GM19438 (cell line): ENCODE data around the gene MOV10L1.
"Not testable (repeated sequence)": the region's sequence is repeated elsewhere in the genome, so short reads cannot be mapped to it uniquely, and the experiment has no call there.

Experiments
- ATAC-seq: cut with Tn5 transposase; IDR thresholded peaks from one replicate; pipeline ENCODE4 v1.9.1; 2021; ENCODE audit warnings: low read depth; ENCODE audit not compliant: unreplicated experiment

The MOV10L1 gene

DNA sequence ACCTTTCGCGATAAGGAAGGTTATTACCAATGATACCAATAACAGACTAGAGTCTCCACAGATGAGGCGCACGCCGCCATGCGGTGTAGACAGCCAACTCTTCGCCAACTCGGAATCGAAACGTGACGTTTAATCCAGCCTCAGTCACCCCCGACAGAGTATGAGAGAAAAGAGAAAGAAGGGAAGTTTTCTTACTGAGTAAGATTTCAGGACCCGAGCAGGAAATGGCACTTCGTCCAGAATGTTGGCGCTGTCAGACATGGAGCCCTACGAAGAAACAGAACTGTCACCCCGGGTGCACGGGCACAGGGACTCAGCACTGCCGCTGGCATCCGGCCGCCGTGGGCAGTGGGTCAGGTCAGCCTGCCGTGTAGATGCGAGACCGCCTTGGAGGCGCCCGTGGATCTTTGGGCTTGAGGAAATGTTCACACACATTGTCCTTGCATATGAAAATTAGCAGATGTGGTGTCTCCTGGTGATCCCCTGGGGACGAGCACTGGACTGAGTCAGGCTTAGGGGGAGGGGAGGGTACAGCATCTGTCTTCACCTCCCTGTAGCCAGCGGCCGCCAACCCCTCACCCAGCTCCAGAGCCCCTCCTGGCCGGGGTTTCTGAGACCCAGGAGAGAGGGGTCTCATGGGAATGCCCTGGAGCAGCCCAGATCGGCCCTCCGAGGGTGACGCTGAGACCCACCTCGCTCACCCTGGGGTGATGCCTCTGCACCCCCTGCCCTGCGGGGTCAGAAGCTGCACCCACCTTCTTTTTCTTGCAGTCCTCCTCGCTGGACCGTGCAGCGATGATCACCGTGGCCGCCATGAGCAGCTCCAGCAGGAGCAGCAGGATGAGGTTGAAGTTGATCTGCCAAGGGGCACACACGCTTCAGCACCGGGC is 12.9 kb upstream of the MOV10L1 start:
- ATAC-seq, result no peak

DNA sequence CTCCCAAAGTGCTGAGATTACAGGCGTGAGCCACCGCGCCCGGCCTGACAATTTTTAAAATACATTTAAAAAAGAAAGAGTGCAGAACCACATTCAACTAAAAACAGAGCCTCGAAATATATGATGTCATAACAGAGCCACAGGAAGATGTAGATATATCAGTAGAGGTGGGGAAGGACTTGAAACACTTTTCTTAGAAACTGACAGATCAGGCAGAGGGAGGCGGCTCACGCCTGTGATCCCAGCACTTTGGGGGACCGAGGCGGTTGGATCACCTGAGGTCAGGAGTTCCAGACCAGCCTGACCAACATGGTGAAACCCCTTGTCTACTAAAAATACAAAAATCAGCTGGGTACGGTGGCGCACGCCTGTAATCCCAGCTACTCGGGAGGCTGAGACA is 11.6 kb upstream of the MOV10L1 start:
- no peak for ATAC-seq

DNA sequence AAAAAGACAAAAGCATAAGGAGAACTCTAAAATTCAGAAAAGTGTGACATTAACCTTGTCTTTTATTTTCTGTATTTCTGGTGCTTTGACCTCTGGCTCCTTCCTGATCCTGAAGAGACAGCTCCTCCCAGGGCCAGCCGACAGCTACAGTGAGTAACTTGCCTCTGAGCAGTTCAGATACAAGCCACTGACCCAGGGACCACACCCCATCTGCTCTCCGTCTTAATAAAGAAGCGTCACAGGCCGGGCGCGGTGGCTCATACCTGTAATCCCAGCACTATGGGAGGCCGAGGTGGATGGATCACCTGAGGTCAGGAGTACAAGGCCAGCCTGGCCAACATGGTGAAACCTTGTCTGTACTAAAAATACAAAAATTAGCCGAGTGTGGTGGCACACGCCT is 11.0 kb upstream of the MOV10L1 start:
- no peak for ATAC-seq

DNA sequence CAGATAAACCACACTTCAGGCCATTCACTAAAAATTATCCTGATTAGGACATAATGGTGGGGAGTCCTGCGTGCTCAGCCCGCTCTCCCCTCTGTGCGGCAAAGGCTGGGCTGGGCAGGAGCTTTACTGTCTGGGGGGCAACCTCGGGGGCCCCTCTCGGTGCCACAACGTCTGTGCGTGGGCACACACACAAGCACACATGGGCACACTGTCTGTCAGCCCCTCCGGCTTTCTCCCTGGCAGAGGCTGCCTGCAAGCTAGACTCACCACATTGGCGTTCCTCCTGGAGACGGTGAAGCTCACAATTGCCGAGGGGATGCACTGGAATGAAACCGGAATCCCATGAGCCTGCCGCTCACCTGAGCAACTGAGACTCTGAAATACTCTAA is 9.7 kb upstream of the MOV10L1 start:
- ATAC-seq, result no peak

DNA sequence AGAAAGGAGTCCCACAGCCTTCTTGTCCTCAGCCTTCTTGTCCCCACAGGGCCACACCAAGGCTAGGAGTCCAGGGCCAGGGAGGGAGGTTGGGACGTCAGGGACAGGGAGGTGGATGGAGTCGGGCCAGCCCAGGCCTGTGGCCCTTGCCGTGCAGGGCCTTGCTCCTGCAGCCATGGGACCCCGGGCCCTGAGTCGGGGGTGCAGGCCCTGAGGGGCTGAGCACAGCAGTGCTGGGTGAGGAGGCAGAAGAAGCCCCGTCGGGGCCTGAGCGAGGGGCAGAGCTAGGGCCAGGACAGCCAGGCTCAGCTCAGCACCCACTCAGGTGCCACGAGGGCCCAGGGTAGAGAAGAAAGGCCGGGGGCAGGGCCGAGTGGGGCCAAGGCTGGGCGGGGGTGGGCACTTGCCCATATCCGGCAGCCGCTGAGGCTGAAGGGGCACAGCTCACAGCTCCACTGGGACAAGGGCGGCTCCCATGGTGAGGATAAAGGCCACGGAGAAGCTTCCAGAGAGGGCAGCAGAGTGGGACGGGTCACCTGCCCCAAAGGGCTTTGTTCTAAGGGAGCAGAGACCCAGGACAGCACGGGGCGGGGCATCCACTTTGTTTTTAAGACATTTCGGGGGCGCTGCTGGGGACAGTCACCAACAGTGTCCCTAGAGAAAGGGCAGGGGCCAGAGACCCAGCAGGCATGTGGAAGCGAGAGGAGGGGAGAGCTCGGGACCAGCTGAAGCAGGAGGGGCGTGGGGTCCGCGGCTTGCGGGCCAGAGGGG is 8.2 kb upstream of the MOV10L1 start:
- ATAC-seq, result no peak

DNA sequence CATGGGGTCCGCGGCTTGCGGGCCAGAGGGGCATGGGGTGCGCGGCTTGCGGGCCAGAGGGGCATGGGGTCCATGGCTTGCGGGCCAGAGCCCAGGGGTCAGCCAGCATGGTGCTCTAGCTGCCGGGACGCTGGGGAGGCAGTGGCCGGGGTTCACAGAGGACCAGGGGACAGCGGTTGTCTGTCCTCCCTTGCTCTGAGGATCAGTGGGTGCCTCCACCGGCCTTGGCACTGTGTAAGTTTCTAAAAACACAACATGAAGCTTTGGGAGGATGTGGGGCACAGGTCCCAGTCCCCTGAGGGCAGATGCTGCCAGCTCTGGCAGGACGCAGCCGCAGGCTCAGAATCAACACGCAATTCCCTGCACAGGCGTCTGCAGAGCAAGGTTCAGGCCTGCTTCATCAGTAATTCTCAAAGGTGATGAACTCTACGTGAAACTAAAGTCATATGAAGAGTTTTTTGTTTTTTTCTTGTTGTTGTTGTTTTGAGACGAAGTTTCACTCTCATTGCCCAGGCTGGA is 7.5 kb upstream of the MOV10L1 start:
- no peak for ATAC-seq

DNA sequence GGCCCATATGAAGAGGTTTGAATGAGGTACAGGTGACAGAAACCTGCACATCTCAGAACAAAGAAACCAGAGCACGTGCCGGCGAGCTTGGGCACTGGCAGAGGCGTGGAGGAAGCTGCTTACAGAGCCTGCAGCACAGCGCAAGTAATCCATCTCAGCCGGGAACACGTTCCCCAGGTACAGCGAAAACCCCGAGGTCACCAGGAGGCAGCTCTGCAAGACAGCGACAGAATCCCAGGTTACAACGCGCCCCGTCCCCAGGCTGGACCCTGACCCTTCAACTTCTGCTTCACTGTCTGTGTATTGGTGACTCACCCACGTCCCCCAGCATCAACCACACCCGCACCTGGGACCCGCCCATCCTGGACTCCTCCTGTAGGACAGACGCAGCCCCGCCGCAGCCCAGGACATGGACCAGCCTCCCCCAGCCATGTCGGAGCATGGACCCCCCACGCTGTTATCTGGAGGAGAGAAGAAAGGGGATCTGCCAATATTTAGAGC is 6.8 kb upstream of the MOV10L1 start:
- no peak for ATAC-seq

DNA sequence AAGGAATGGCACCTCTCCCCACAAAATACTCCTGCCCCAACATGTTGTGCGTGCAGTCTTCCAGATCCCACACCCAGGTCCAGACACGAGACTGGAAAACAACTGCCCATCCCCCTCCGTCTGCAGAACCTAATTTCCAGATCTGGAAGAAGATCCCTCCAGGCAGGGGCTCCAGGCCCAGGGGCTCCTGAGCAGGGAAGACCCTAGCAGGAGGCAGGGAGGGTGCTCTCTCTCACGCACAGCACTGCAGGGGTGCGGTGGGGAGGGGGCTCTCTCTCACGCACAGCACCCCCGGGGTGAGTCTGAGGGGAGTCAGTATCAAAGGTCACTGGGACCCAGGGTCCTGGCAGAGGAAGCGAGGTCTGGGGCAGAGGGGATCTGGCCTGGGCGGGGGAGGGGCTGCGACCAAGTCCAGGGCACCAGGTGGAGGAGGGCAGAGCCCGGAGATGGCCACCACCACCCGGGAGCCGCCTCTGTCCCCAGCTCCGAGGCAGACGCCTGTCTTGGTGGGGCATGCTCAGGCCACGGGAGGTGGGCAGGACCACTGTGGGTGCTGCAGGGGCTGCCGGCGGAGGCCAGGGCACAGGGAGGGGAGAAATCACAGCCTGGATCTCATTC is 6.2 kb upstream of the MOV10L1 start:
- no peak for ATAC-seq

DNA sequence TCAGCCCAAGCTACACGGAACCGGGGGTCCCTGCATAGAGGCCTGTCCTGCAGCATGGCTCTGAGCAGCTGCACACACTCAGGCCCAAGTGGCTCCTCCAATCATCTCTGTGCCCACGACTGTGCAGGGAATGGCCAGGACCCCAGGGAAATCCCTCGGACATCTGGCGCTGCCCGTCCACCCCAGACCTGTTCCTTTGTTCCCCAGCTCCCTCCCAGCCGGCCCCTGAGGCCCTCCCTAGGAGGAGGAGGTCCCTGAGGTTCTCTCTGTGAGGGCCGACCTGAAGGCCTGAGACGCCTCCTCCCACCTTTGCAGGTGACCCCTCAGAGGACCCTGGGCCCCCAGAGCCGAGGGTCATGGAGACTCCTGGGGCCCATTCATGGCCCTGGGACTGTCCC is 5.7 kb upstream of the MOV10L1 start:
- ATAC-seq, result no peak

DNA sequence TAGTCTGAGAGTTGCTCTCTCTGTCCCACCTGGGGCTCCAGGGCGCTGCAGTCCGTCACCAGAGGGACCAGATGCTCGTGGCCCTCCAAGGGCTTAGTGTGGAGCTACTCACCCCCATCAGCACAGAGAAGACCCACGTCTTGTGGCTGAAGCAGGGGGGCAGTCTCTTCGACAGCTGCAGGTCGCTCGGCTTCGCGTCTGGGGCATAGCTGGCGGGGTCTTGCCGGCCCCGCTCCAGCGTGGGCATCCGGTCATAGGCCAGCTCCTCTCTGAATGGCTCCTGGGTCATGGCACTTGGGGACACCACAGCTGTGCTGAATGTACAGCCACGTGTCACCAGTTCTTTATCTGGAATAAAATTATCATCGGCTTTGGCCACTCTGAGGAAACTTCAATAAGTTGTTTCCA is 5.2 kb upstream of the MOV10L1 start:
- ATAC-seq, result no peak

DNA sequence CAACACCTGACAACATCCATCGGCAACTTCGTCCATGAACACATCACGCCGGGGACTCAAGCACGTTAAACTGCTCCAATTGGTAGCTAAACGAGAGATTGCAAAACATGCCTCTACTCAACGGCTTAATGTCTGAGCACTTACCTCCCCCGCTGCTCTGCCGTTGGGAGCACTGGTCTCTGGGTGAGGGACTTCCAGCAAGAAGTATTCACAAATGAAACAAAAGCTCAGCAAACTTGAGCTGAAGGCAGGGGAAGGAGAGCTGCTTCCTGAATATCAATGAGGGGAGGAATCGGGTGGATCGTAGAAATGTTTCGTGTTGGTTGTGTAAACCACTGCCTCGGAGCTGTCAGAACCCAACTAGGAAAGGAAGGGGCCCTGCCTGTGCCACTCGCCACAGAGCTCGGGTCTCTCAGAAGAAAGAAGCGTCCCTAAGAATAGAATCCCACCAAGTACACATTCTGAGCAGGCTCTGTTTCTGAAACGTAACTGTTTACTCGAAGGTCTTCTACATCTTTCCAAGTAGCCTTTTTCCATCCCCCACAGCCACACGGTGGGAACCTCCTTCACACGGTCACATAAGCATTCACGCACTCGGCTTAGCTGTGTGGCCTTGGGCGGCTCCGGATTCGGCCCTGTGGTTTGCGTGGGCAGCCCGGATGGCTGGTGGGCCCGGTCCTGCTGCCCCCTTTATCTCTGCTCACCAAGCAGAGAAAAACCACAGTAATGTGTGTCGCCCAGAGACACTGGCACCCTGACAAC is 4.4 kb upstream of the MOV10L1 start, which contains the start of gene MLC1:
Gene MLC1, minus strand, starts transcription at position 216 of the 762 bp plus-strand sequence. CDS start 524 bp downstream, outside the sequence.
- no peak for ATAC-seq

DNA sequence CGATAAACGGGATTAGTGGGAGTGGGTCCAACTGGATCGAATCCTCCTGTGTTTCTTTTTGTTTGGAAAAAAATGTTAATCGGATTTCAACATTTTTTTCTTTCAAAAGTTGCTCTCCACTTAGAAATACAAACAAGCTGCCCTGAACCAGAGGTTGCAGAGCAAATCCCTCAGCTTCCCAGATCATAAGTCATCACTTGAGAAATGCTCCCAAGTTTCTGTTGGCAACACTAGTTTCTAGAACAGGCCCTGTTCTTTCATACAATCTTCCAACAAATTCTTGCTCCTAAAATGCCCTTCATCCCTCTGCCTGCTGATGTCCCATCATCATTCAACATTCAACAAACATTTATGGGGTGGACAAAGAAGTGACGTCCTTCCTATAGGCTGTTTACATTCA is 3.3 kb upstream of the MOV10L1 start:
- no peak for ATAC-seq

DNA sequence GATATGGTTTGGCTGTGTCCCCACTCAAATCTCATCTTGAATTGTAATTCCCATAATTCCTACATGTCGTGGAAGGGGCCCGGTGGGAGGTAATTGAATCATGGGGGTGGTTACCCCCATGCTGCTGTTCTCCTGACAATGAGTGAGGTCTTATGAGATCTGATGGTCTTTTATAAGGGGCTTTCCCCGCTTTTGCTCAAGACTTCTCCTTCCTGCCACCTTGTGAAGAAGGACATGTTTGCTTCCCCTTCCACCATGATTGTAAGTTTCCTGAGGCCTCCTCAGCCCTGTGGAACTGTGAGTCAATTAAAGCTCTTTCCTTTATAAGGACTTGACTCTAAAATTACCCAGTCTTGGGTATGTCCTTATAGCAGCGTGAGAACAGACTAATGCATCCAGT is 2.8 kb upstream of the MOV10L1 start:
- not testable (repeated sequence) for ATAC-seq

DNA sequence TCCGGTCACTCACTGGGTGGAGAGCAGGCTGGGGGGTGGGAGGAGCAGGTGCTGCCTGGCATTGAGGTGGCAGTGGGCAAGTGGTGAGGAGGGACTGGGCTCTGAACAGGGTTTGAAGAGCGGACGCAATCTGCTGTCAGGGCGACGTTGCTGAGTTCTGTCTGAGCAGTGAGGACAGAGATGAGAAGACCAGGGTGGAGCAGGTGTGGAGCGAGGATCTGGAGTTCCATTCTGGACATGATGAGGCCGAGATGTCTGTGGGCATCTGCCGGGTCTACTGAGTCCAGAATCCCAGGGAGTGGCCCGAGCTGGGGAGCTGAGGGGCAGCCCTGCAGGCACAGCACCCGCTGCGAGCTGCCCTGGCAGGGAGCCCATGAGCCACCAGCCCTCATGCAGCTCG is 2.2 kb upstream of the MOV10L1 start:
- no peak for ATAC-seq

DNA sequence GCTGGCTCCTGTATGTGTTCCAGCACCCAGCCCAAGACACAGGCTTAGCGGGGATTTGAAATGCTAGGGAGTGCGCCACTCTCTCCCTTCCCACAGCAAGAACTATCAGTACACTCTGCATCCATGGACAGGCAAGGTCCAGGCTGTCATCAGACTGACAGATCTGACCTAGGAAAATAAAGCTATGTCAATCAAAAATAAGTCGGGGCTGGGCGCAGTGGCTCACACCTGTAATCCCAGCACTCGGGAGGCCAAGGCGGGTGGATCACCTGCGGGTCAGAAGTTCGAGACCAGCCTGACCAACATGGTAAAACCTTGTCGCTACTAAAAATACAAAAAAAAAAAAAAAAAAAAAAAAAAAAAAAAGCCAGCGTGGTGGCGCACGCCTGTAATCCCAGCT is 1.7 kb upstream of the MOV10L1 start:
- no peak for ATAC-seq

DNA sequence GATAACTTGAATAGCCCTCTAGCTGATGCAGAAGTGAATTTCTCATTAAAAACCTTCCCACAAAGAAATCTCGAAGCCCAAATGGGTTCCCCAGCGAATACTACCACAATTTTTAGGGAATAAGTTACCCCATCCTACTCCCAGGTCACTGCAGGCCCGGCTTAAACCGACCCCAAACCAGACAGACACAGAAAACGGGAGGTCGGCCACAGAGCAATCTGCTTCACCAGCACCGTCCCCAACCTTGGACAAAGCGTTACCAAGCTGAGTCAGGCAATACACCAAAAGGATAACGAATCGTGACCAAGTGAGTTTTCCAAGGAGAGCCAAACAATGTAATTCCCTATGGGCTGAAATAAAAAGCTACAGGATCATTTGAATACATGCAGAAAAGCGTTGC is 575 bp upstream of the MOV10L1 start:
- no peak for ATAC-seq

DNA sequence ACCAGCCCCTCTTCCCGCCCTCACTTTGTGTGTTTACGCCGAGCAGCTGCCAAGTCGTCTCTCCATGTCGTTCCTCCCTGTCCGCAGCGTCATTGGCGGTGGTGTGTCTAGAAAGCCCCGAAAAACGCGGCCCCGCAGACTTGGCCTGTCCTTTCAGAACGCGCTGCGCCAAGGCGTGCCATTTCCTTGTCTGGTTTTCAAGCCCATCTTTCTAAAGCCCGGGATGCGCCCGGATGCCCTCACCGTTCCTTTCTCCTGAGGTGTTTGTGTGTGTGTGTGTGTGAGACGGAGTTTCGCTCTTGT is 557 bp downstream of the MOV10L1 start:
- ATAC-seq, result no peak

DNA sequence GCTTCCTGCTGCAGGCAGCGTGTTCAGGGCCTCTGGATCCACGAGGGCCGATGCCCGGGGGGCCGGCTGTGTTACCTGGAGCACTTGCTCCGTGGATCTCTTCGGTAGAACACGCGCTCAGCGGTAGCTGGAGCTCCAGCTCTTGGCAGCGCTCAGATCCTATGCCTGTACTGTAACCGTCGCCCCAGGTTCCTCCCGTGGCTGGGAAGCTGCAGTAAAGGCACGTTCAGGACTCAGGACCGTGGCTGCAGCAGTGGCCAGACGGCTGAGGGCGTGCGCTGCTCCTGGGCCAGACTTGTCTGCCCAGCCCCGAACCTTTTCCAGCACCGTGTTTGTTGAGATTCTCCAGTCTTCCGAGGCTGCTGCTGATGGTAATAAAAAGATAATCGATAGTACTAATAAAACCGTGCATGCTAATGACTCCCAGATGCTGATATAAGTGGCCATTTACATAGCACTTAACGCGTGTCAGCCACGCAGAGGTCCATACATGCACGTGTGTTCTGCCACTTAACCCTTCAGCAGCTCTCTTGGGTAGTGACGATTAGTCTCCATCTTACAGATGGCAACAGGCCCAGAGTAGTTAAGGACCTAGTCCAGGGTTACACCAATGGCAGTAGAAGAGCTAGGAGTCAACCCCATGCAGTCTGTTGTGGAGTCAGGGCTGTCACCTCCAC is 1.4 kb downstream of the MOV10L1 start:
- no peak for ATAC-seq

DNA sequence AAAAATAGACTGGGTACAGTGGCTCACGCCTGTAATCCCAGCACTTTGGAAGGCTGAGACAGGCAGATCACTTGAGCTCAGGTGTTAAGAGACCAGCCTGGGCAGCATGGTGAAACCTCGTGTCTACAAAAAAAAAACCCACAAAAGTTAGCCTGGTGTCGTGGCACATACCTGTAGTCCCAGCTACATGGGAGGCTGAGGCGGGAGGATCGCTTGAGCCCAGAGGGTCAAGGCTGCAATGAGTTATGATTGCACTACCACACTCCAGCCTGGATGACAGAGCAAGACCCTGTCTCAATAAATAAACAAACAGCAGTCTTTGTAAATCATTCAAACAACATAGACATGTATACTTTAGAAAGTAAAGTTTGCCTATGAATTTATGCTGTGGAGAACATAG is 2.5 kb downstream of the MOV10L1 start:
- ATAC-seq, result no peak

DNA sequence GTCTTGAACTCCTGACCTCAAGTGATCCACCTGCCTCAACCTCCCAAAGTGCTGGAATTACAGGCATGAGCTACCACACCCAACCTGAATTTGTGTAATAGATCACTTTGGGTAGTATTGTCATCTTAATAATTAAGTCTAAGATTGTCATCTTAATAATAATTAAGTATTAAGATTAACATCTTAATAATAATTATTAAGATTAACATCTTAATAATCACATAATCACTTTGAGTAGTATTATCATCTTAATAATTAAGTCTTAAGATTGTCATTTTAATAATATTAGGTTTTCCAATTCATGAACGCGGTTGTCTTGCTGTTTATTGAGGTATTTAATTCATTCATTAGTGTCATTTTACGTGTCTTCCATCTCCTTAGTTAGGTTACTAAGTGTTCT is 8.2 kb downstream of the MOV10L1 start:
- ATAC-seq, result no peak
